ENCODE data around the gene TMEM183A. TPM values are rescaled to one million over a fixed set of nuclear protein-coding genes. Genes with fewer than 3 reads are reported as not detected.

TMEM183A gene
- polyA plus RNA-seq, 1 experiment: 103 TPM

DNA sequence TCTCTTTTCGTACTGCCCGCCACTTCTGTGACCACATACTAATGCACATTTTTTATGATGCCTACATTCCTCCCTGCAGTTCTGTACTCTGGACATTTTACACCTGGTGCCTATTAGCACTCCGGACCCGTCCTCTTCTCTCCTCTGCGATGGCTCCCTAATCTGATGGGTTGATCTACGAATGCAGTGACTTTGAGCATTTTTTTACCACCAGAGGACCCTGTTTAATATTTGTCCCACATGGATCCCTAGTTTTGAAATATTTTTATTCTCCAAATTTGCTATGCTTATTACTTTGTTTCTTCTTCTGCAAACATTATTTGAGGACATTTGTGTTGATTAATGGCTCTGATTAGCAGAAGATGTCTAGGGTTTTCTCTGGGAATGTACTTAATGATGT is 24.3 kb downstream of the TMEM183A start:
- ChIA-PET CTCF (interaction anchor here (0.7 to 6.9 kb wide), 5 partner anchors 8 to 185 kb away, joined by 3 to 61 read pairs (median 6); no protein-coding TSS in a partner anchor), POLR2A (no interaction called here)
- no peak for DNase-seq (ENCODE audit: low read depth)

DNA sequence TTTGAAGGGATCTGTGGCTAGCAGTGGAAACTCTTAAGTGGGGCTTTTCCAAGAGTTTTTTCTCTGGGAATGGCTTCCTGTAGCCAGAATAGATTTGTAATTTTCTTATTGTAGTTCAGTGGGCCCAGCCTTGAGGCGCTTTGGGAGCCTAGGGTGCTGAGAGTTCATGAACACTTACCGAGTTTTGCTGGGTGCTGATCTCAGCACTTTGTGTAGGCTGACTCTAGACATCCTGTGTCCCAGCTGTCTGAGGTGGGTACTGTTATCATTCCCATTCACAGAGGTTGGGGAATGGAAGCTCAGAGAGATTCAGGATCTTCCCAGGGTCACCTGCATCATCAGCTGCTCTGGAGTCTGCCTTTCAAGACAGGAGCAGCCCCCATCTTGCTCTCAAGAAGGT is 26.1 kb downstream of the TMEM183A start:
- Histone ChIP-seq H3K27me3 (ENCODE audit: control insufficient read depth, insufficient read depth, low read length) (no peaks in the 10 kb centered on the region; the same call in none of the 2 replicates), H3K4me3 (ENCODE audit: low read depth, low read length) (no peak overlapping the region), H3K36me3 (ENCODE audit: control insufficient read depth, insufficient read depth, low read length) (no peaks in the 10 kb centered on the region)
- no peak for DNase-seq (ENCODE audit: low read depth)
- ChIA-PET POLR2A (no interaction called here), CTCF (interaction anchor here (0.7 to 5.4 kb wide), 6 partner anchors 84 to 236 kb away, joined by 3 to 34 read pairs (median 6); no protein-coding TSS in a partner anchor)
- TF ChIP-seq, protein P1, sequence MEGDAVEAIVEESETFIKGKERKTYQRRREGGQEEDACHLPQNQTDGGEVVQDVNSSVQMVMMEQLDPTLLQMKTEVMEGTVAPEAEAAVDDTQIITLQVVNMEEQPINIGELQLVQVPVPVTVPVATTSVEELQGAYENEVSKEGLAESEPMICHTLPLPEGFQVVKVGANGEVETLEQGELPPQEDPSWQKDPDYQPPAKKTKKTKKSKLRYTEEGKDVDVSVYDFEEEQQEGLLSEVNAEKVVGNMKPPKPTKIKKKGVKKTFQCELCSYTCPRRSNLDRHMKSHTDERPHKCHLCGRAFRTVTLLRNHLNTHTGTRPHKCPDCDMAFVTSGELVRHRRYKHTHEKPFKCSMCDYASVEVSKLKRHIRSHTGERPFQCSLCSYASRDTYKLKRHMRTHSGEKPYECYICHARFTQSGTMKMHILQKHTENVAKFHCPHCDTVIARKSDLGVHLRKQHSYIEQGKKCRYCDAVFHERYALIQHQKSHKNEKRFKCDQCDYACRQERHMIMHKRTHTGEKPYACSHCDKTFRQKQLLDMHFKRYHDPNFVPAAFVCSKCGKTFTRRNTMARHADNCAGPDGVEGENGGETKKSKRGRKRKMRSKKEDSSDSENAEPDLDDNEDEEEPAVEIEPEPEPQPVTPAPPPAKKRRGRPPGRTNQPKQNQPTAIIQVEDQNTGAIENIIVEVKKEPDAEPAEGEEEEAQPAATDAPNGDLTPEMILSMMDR (IDR thresholded peaks at IDR 0.05; ENCODE audit: insufficient read depth, low read depth, low read length): no peak

More for the DNA sequence above, 24.3 kb downstream of the TMEM183A start:
- TF ChIP-seq, protein P1 (IDR thresholded peaks at IDR 0.05; ENCODE audit: insufficient read depth, low read depth, low read length): peak; percentile 51
- peaks cover 1% of the 10 kb centered on the region for H3K27me3 ChIP-seq (ENCODE audit: control insufficient read depth, insufficient read depth, low read length)
- H3K36me3 ChIP-seq (ENCODE audit: control insufficient read depth, insufficient read depth, low read length): no peaks in the 10 kb centered on the region
- no peak overlapping the region for H3K4me3 ChIP-seq (ENCODE audit: low read depth, low read length)

DNA sequence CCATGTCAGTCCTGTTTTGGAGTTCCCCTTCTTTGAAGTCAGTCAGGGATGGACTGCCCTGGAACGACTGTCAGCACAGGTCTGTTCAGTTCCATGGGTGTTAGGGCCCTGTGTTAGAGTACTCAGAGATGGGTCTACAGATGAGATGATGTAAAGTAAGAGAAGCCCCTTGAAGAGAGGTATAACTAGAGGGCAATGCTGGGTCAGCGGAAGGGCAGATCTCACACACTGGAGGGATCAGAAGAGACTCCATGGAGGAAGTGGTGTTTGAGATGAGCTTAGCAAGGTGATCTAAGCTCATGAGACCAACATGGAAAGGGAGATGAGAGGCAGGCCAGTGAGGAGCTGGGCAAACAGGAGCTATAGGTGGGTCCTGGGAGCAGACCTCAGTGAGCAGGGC is 26.7 kb downstream of the TMEM183A start:
- H3K36me3 ChIP-seq (ENCODE audit: control insufficient read depth, insufficient read depth, low read length): no peaks in the 10 kb centered on the region; the same call in 1 of the 2 replicates
- DNase-seq (ENCODE audit: low read depth): no peak
- H3K27me3 ChIP-seq (ENCODE audit: control insufficient read depth, insufficient read depth, low read length): no peaks in the 10 kb centered on the region; the same call in 1 of the 2 replicates
- ChIA-PET CTCF (interaction anchor here (1.0 to 5.4 kb wide), 7 partner anchors 84 to 236 kb away, joined by 3 to 34 read pairs (median 7); no protein-coding TSS in a partner anchor), POLR2A (no interaction called here)
- no peak overlapping the region for H3K4me3 ChIP-seq (ENCODE audit: low read depth, low read length)
- TF ChIP-seq, protein P1 (IDR thresholded peaks at IDR 0.05; ENCODE audit: insufficient read depth, low read depth, low read length): no peak

- TF ChIP-seq, protein P1 (IDR thresholded peaks at IDR 0.05; ENCODE audit: insufficient read depth, low read depth, low read length): no peak
- Histone ChIP-seq H3K36me3 (ENCODE audit: control insufficient read depth, insufficient read depth, low read length) (no peaks in the 10 kb centered on the region; the same call in 1 of the 2 replicates), H3K27me3 (ENCODE audit: control insufficient read depth, insufficient read depth, low read length) (no peaks in the 10 kb centered on the region), H3K4me3 (ENCODE audit: low read depth, low read length) (no peak overlapping the region)
- no peak for DNase-seq (ENCODE audit: low read depth)
- POLR2A ChIA-PET: no interaction called here
- CTCF ChIA-PET: interaction anchor here (1.0 to 5.4 kb wide), 7 partner anchors 9 to 235 kb away, joined by 3 to 34 read pairs (median 4); partner anchors contain the start of gene PPFIA4
Observed at GRCh38 chr1:203034422-203035110, 27.4 kb downstream of the TMEM183A start.

DNA sequence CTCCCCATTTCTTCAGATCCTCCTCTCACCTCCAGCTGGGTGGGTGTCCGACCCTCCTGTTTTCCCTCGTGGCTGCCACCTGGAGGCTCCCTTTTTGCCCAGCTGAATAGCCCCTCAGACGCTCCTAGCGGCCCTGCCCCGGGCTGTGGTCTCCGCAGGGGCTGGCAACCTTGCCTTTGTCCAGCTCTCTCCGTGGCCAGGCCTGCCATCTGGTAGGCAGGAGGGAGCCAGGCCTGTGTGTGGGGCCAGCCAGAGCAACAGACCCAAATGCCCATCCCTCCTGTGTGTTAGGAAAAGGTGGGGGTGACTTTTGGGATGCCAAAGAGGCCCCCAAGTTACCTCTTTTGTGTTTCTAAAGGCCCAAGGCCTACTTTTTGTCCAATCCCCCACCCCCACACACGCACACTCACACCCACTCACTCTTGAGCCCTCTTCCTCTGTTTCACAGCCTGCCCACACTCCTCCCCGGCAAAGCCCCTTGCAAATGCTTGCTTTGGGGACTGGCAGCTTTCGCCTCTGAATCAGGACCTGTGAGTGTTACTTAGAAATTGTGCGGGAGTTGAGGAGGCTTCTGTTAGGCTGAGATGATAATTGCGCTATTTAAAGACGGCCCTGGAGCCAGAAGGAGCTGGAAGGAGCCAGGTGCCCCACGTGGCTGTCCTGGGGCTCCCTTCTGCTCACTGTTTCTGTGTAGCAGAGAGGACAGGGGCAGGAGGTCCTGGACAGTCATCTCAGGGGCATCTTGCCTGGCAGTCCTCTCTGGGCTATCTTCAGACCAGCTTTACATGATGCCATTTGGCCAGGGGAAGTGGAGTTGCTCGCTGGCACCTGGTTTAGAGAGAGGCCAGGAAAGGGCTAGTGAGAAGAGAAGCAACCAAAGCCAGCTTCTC is 28.2 kb downstream of the TMEM183A start:
- TF ChIP-seq, protein P1 (IDR thresholded peaks at IDR 0.05; ENCODE audit: insufficient read depth, low read depth, low read length): no peak
- H3K36me3 ChIP-seq (ENCODE audit: control insufficient read depth, insufficient read depth, low read length): no peaks in the 10 kb centered on the region; the same call in 1 of the 2 replicates
- no peak for DNase-seq (ENCODE audit: low read depth)
- no peaks in the 10 kb centered on the region for H3K27me3 ChIP-seq (ENCODE audit: control insufficient read depth, insufficient read depth, low read length)
- CTCF ChIA-PET: interaction anchor here (0.9 to 5.4 kb wide), 9 partner anchors 10 to 237 kb away, joined by 3 to 34 read pairs (median 4); partner anchors contain the start of gene PPFIA4
- POLR2A ChIA-PET: no interaction called here
- no peak overlapping the region for H3K4me3 ChIP-seq (ENCODE audit: low read depth, low read length)

Measured in BJ (cell line).